Mesenchymal stem cell (in vitro differentiated cells and primary cell): ENCODE data around the gene CTRB1.

Experiments
- DNase-seq: peaks from one replicate; pipeline ENCODE4 v3.0.0-alpha.2; 2013
- H2AFZ ChIP-seq: one replicate; pipeline ENCODE4 v1.6.1; 2013; ENCODE audit warnings: low read depth, mild to moderate bottlenecking, control low read depth, inconsistent platforms, low read length, moderate library complexity
- H2AK5ac ChIP-seq: 2 replicates; pipeline ENCODE4 v1.6.1; 2013; ENCODE audit warnings: low read length, moderate library complexity, mild to moderate bottlenecking, inconsistent platforms; ENCODE audit not compliant: severe bottlenecking
- H2BK120ac ChIP-seq: one replicate; pipeline ENCODE4 v1.6.1; 2013; ENCODE audit warnings: low read depth, mild to moderate bottlenecking, inconsistent platforms, low read length, moderate library complexity
- H2BK12ac ChIP-seq, 2 experiments: one replicate each; pipeline ENCODE4 v1.6.1; 2013; ENCODE audit warnings: inconsistent platforms in 2 of 2, low read length in 2 of 2, mild to moderate bottlenecking in 2 of 2, moderate library complexity in 2 of 2, control low read depth in 1 of 2
- H2BK15ac ChIP-seq: one replicate; pipeline ENCODE4 v1.6.1; 2013; ENCODE audit warnings: mild to moderate bottlenecking, low read depth, inconsistent platforms; ENCODE audit not compliant: poor library complexity, severe bottlenecking
- H2BK5ac ChIP-seq: 2 replicates; pipeline ENCODE4 v1.6.1; 2013; ENCODE audit warnings: low read depth, mild to moderate bottlenecking, low read length, control low read depth, inconsistent platforms; ENCODE audit not compliant: poor library complexity, severe bottlenecking
- H3K14ac ChIP-seq, 2 experiments: one replicate each; pipeline ENCODE4 v1.6.1; 2013; ENCODE audit warnings: inconsistent platforms in 2 of 2, low read length in 2 of 2, control low read depth in 1 of 2, mild to moderate bottlenecking in 1 of 2, moderate library complexity in 1 of 2
- H3K18ac ChIP-seq, 2 experiments: one replicate each; pipeline ENCODE4 v1.6.1; 2013; ENCODE audit warnings: inconsistent platforms in 2 of 2, low read length in 2 of 2, control low read depth in 1 of 2, low read depth in 1 of 2, mild to moderate bottlenecking in 1 of 2
- H3K23ac ChIP-seq, 2 experiments: one replicate each; pipeline ENCODE4 v1.6.1; 2013; ENCODE audit warnings: inconsistent platforms in 2 of 2, low read length in 2 of 2, mild to moderate bottlenecking in 2 of 2, moderate library complexity in 2 of 2, control low read depth in 1 of 2
- H3K27ac ChIP-seq: 2 replicates; pipeline ENCODE4 v1.5.1; 2013; ENCODE audit warnings: mild to moderate bottlenecking, moderate library complexity, low read length, control low read depth, inconsistent platforms; ENCODE audit not compliant: poor library complexity, severe bottlenecking
- H3K27me3 ChIP-seq, 2 experiments: 2 replicates each; pipeline versions ENCODE4 v1.6.1 to v1.7.0; 2013; ENCODE audit warnings: low read length in 2 of 2, mild to moderate bottlenecking in 2 of 2, moderate library complexity in 2 of 2, control low read depth in 1 of 2, inconsistent platforms in 1 of 2; ENCODE audit not compliant: control insufficient read depth in 1 of 2, insufficient read depth in 1 of 2
- H3K36me3 ChIP-seq, 2 experiments: 2 replicates each; pipeline versions ENCODE4 v1.6.1 to v1.7.0; 2013; ENCODE audit warnings: low read length in 2 of 2, control low read depth in 1 of 2, inconsistent platforms in 1 of 2, low read depth in 1 of 2, mild to moderate bottlenecking in 1 of 2; ENCODE audit not compliant: insufficient read depth in 2 of 2, control insufficient read depth in 1 of 2
- H3K4ac ChIP-seq, 2 experiments: one replicate each; pipeline ENCODE4 v1.6.1; 2013; ENCODE audit warnings: inconsistent platforms in 2 of 2, low read length in 2 of 2, mild to moderate bottlenecking in 2 of 2, moderate library complexity in 2 of 2, control low read depth in 1 of 2, low read depth in 1 of 2
- H3K4me1 ChIP-seq: 2 replicates; pipeline ENCODE4 v1.6.1; 2013; ENCODE audit warnings: low read depth, low read length, control low read depth; ENCODE audit not compliant: control insufficient read depth, insufficient read depth
- H3K4me2 ChIP-seq: 2 replicates; pipeline ENCODE4 v1.6.1; 2013; ENCODE audit warnings: low read length, mild to moderate bottlenecking, inconsistent platforms; ENCODE audit not compliant: poor library complexity, severe bottlenecking
- H3K4me3 ChIP-seq, 2 experiments: 2 replicates each; pipeline versions ENCODE4 v1.5.1 to v1.7.0; 2013; ENCODE audit warnings: low read length in 2 of 2, mild to moderate bottlenecking in 2 of 2, control low read depth in 1 of 2, low read depth in 1 of 2; ENCODE audit not compliant: insufficient read depth in 1 of 2
- H3K79me1 ChIP-seq: replicated peaks from 2 replicates; pipeline ENCODE4 v1.6.1; 2013; ENCODE audit warnings: mild to moderate bottlenecking, control low read depth, low read length, inconsistent platforms; ENCODE audit not compliant: poor library complexity, severe bottlenecking
- H3K9ac ChIP-seq: 2 replicates; pipeline ENCODE4 v1.7.0; 2013; ENCODE audit warnings: mild to moderate bottlenecking, low read length, moderate library complexity
- H3K9me3 ChIP-seq: 2 replicates; pipeline ENCODE4 v1.7.0; 2013; ENCODE audit warnings: mild to moderate bottlenecking, low read length; ENCODE audit not compliant: control insufficient read depth
- H4K8ac ChIP-seq: one replicate; pipeline ENCODE4 v1.6.1; 2013; ENCODE audit warnings: inconsistent platforms, mild to moderate bottlenecking, low read length, moderate library complexity
- H4K91ac ChIP-seq: one replicate; pipeline ENCODE4 v1.6.1; 2013; ENCODE audit warnings: mild to moderate bottlenecking, low read length, inconsistent platforms
- WGBS: methylation state at CpG from one replicate; pipeline ENCODE4 v1.1.7; 2013; ENCODE audit warnings: mixed read lengths; 5-methylcytosine and 5-hydroxymethylcytosine counted together

CTRB1 gene

DNA sequence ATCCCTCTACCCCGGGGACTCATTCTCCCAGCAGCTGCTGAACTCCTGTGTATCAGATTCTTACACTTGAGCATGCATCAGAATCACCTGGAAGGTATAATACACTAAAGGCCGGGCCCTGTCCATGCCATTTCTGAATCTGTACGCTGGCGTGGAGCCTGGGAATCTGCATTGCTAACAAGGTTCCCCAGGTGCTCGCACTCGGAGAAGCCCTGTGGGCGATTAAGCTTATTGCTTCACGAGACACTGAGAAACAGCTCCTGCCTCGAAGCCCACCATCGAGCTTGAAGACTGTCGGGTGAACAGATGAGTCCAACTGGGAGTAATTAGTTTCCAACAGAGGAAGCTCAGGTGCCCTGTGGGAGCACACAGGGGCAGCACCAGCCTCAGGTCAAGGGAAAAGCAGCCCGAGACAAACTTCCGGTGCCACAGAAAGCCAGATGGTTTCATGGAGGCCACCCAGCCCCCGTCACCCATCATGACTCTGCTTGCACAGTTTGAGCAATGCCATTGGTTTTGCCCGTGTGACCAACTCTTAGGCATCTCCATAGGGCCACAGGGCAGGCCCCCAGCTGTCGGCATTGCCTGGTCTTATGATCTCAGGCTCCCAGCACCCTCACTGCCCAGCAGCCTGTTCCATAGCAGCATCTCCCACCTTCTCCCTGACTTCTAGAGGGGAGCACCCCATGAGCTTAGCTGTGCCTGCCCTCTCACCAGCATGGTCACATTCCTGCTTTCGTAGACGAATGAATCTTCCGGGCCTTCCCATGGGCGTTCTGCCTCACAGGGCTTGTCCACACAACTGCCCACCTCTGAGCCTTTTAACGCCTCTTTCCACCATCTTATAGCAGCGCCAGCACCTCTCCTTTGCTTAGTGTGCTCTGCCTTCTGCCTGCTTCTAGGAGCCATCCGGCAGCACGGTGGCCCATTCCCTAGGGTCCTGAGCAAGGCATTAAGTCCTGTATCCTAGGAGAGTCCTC is 22.7 kb upstream of the CTRB1 start:
- H3K9me3 ChIP-seq = peaks cover 30% of the 10 kb centered on the region
- H3K36me3 ChIP-seq = no peaks in the 10 kb centered on the region
- no peak overlapping the region for H3K4me2 ChIP-seq
- no peak overlapping the region for H3K18ac ChIP-seq
- no peak overlapping the region for H2BK15ac ChIP-seq
- no peak overlapping the region for H2AFZ ChIP-seq
- no peak overlapping the region for H3K4ac ChIP-seq
- no peak overlapping the region for H2BK5ac ChIP-seq
- 86% methylated on average over 24 of the region's 24 CpGs for WGBS
- no peak overlapping the region for H2AK5ac ChIP-seq
- no peak overlapping the region for H2BK120ac ChIP-seq
- no peak overlapping the region for H3K9ac ChIP-seq
- H3K14ac ChIP-seq = no peak overlapping the region
- DNase-seq = no peak
- H2BK12ac ChIP-seq = no peak overlapping the region
- no peak overlapping the region for H3K23ac ChIP-seq
- H3K79me1 ChIP-seq = no peaks in the 10 kb centered on the region
- H3K27ac ChIP-seq = no peak overlapping the region
- peaks cover 22 to 27% of the 10 kb centered on the region in 2 experiments for H3K27me3 ChIP-seq
- no peak overlapping the region for H4K8ac ChIP-seq
- peaks cover 4% of the 10 kb centered on the region for H3K4me1 ChIP-seq
- H4K91ac ChIP-seq = no peak overlapping the region
- no peak overlapping the region for H3K4me3 ChIP-seq

DNA sequence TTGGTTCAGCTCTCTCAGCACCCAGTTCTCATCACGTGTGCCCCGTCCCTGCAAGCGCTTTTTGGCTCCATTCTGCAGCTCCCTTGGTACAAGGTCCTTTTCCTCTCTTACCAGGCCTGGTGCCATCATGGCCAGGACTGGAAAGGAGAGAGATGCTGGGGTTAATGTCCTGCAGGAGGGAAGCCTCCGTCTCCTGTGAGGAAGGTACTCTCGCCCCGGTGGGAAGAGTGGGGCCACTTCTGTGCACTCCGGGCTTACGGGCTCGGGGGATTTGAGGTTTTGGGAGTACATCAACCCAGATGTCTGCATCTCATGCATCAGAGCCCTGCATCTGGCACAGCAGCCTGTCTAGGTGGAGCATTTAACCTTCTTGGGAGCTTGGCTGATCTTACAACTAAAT is 22.0 kb upstream of the CTRB1 start:
- H2AK5ac ChIP-seq = no peak overlapping the region
- no peak overlapping the region for H2BK5ac ChIP-seq
- H3K27ac ChIP-seq = no peak overlapping the region
- H3K79me1 ChIP-seq = no peaks in the 10 kb centered on the region
- no peak overlapping the region for H2BK15ac ChIP-seq
- no peak overlapping the region for H3K23ac ChIP-seq
- H3K9ac ChIP-seq = no peak overlapping the region
- DNase-seq = no peak
- peaks cover 4% of the 10 kb centered on the region for H3K4me1 ChIP-seq
- no peak overlapping the region for H3K18ac ChIP-seq
- no peak overlapping the region for H4K8ac ChIP-seq
- H2BK12ac ChIP-seq = no peak overlapping the region
- H2BK120ac ChIP-seq = no peak overlapping the region
- H3K4me3 ChIP-seq = no peak overlapping the region
- no peak overlapping the region for H2AFZ ChIP-seq
- H3K36me3 ChIP-seq = no peaks in the 10 kb centered on the region
- H3K4ac ChIP-seq = no peak overlapping the region
- 96% methylated on average over 6 of the region's 9 CpGs for WGBS
- no peak overlapping the region for H3K14ac ChIP-seq
- no peak overlapping the region for H3K4me2 ChIP-seq
- peaks cover 30% of the 10 kb centered on the region for H3K9me3 ChIP-seq
- H3K27me3 ChIP-seq = peaks cover 22 to 27% of the 10 kb centered on the region in 2 experiments
- peak overlapping the region; percentile 46 for H4K91ac ChIP-seq

DNA sequence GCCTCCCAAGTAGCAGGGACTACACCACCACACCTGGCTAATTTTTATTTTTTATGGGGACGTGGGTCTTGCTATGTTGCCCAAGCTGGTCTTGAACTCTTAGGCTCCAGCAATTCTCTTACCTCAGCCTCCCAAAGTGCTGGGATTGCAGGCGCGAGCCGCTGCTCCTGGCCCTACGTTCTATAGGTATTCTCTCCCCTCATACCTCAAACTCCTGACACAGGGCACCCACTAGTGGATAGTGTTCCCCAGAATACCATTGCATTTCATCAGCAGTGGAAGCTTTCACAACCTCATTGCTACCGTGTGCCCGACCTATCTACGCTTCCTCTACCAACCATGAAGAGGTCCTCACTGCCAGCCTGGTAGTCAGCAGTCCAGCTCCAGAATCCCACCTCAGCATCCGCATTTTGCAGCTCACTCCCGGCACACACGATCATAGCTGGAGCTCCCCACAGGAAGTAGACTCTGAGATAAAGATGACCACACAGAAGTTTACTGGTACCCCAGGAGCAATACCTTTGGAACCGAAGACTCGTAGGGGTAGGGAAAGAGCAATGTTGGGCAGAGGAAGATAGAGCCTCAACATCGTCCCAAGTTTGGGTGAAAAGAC is 21.2 kb upstream of the CTRB1 start:
- WGBS = 82% methylated on average over 14 of the region's 14 CpGs
- no peak for DNase-seq

DNA sequence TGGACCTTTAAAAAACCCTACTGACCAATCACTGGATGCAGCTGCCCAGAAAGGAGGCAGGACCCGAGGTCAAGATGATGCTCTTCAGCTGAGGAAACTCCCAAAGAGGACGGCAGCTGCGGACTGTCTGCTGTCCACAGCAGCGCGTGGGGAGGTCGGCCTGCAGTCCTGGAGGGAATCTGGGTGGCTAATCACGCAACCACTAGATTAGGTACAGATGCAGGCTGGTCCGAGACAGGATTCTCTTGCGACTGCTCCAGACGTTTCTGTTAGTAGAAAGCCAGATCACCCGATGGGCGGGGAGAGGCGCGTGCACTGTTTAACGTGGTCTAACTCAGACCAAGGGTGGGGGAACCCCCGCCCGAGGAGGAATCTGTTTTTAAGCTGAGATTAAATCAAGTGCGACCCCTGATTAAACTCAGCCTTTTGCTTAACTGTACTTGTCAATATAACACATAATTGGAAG is 20.6 kb upstream of the CTRB1 start:
- H3K79me1 ChIP-seq = no peaks in the 10 kb centered on the region
- no peak overlapping the region for H2BK5ac ChIP-seq
- no peak overlapping the region for H3K4ac ChIP-seq
- H3K18ac ChIP-seq = no peak overlapping the region
- H3K27ac ChIP-seq = no peak overlapping the region
- H3K4me1 ChIP-seq = peaks cover 4% of the 10 kb centered on the region
- H4K8ac ChIP-seq = no peak overlapping the region
- no peak overlapping the region for H2BK15ac ChIP-seq
- 69% methylated on average over 15 of the region's 18 CpGs for WGBS
- peak overlapping the region; percentile 78 for H3K9ac ChIP-seq
- H2AK5ac ChIP-seq = no peak overlapping the region
- H2BK12ac ChIP-seq = no peak overlapping the region
- DNase-seq = peak; percentile 38
- no peaks in the 10 kb centered on the region for H3K36me3 ChIP-seq
- H3K9me3 ChIP-seq = peaks cover 21% of the 10 kb centered on the region
- H3K27me3 ChIP-seq = peaks cover 22 to 27% of the 10 kb centered on the region in 2 experiments
- H3K4me2 ChIP-seq = no peak overlapping the region
- H4K91ac ChIP-seq = no peak overlapping the region
- H3K23ac ChIP-seq = no peak overlapping the region
- H3K4me3 ChIP-seq = peak overlapping the region in 1 of 2 experiments; percentile 66
- peak overlapping the region; percentile 49 for H2AFZ ChIP-seq
- H3K14ac ChIP-seq = no peak overlapping the region
- no peak overlapping the region for H2BK120ac ChIP-seq

More for the DNA sequence above, 21.2 kb upstream of the CTRB1 start:
- Histone ChIP-seq H2BK12ac (no peak overlapping the region), H2BK15ac (no peak overlapping the region), H3K4me1 (peaks cover 4% of the 10 kb centered on the region), H3K79me1 (no peaks in the 10 kb centered on the region), H3K23ac (no peak overlapping the region), H4K8ac (no peak overlapping the region), H3K9ac (peak overlapping the region; percentile 78), H2BK120ac (no peak overlapping the region), H3K18ac (no peak overlapping the region), H3K36me3 (no peaks in the 10 kb centered on the region), H3K4me3 (peak overlapping the region in 1 of 2 experiments; percentile 66), H3K14ac (no peak overlapping the region), H3K9me3 (peaks cover 26% of the 10 kb centered on the region), H3K4me2 (no peak overlapping the region), H4K91ac (peak overlapping the region; percentile 13), H3K27me3 (peaks cover 22 to 27% of the 10 kb centered on the region in 2 experiments), H2BK5ac (no peak overlapping the region), H2AK5ac (no peak overlapping the region), H3K27ac (no peak overlapping the region), H3K4ac (no peak overlapping the region), H2AFZ (no peak overlapping the region)
